CD8-positive, alpha-beta memory T cell (primary cell): ENCODE results near the gene ELP5. TPM values are rescaled to one million over a fixed set of nuclear protein-coding genes. Genes with fewer than 3 reads are reported as not detected.

Experiments
- CTCF ChIA-PET: fragments of 350-600 bp; sonication (Branson Sonifier 250); formaldehyde crosslinking; loops from one replicate; lab custom pipeline; 2021; ENCODE audit warnings: antibody characterized with exemption; lab: Charles Lee
- POLR2A ChIA-PET: fragments of 350-600 bp; sonication (Branson Sonifier 250); formaldehyde crosslinking; loops from one replicate; lab custom pipeline; 2021; ENCODE audit warnings: antibody characterized with exemption; lab: Charles Lee
- DNase-seq, 5 donors: peaks; one replicate each; pipeline versions ENCODE4 v3.0.0 to v3.0.0-alpha.2; 2020 to 2022; ENCODE audit warnings: mixed read lengths in 1 of 5
- H3K27ac ChIP-seq: one replicate; pipeline ENCODE4 v1.7.0; 2013; ENCODE audit warnings: low read depth, mild to moderate bottlenecking, low read length, moderate library complexity
- H3K27me3 ChIP-seq: 2 replicates; pipeline ENCODE4 v1.7.0; 2013; ENCODE audit warnings: low read length, mild to moderate bottlenecking; ENCODE audit not compliant: insufficient read depth, poor library complexity, severe bottlenecking
- H3K36me3 ChIP-seq: 2 replicates; pipeline ENCODE4 v1.7.0; 2013; ENCODE audit warnings: mild to moderate bottlenecking, low read length, moderate library complexity; ENCODE audit not compliant: insufficient read depth
- H3K4me1 ChIP-seq: 2 replicates; pipeline ENCODE4 v1.7.0; 2013; ENCODE audit warnings: mild to moderate bottlenecking, low read length, moderate library complexity; ENCODE audit not compliant: insufficient read depth
- H3K4me3 ChIP-seq: 2 replicates; pipeline ENCODE4 v1.7.0; 2013; ENCODE audit warnings: mild to moderate bottlenecking, low read length
- H3K9me3 ChIP-seq: 2 replicates; pipeline ENCODE4 v1.7.0; 2013; ENCODE audit warnings: mild to moderate bottlenecking, low read length
- H3K27ac Mint-ChIP-seq, 8 donors: one replicate each; pipeline ENCODE4 v1.8.0; 2020 to 2021; ENCODE audit warnings: mixed read lengths in 8 of 8, mild to moderate bottlenecking in 6 of 8, inconsistent platforms in 3 of 8, moderate library complexity in 3 of 8
- H3K27me3 Mint-ChIP-seq, 2 donors: one replicate each; pipeline ENCODE4 v1.8.0; 2020 to 2021; ENCODE audit warnings: mixed read lengths in 2 of 2, mild to moderate bottlenecking in 1 of 2, moderate library complexity in 1 of 2
- H3K36me3 Mint-ChIP-seq, 3 donors: one replicate each; pipeline ENCODE4 v1.8.0; 2020 to 2021; ENCODE audit warnings: mixed read lengths in 3 of 3, inconsistent platforms in 1 of 3, mild to moderate bottlenecking in 1 of 3
- H3K4me1 Mint-ChIP-seq, 3 donors: one replicate each; pipeline ENCODE4 v1.8.0; 2020 to 2021; ENCODE audit warnings: mixed read lengths in 3 of 3, inconsistent platforms in 1 of 3, mild to moderate bottlenecking in 1 of 3
- H3K4me3 Mint-ChIP-seq, 7 donors: one replicate each; pipeline ENCODE4 v1.8.0; 2020 to 2021; ENCODE audit warnings: mixed read lengths in 7 of 7, mild to moderate bottlenecking in 6 of 7, moderate library complexity in 4 of 7, inconsistent platforms in 2 of 7
- H3K9me3 Mint-ChIP-seq, 5 donors: one replicate each; pipeline ENCODE4 v1.8.0; 2020 to 2022; ENCODE audit warnings: mixed read lengths in 5 of 5, mild to moderate bottlenecking in 3 of 5, moderate library complexity in 2 of 5, inconsistent platforms in 1 of 5
- polyA plus RNA-seq: library from polyadenylated mRNA; unstranded; fragments of 300-500 nt; fragmentation: Illumina TruSeq; gene quantifications from one replicate; pipeline ENCODE4 v1.2.3, GENCODE V29; 2021
- total RNA-seq, 2 experiments: library from RNA; stranded (reverse); gene quantifications; one replicate each; pipeline ENCODE4 v1.2.3, GENCODE V29; 2021

The ELP5 gene
- total and polyA plus RNA-seq, 3 experiments from 2014 or later: 84.8 to 111 (median 106) TPM

GRCh38 chr17:7292194-7292593 lies 40.2 kb downstream of the ELP5 start:
- H3K4me1 ChIP-seq: peaks cover 24% of the 10 kb centered on the region
- no peak overlapping the region for H3K27ac ChIP-seq
- H3K4me3 Mint-ChIP-seq: no peak overlapping the region
- H3K4me3 ChIP-seq: no peak overlapping the region
- H3K36me3 Mint-ChIP-seq: no peaks in the 10 kb centered on the region
- no peaks in the 10 kb centered on the region for H3K36me3 ChIP-seq
- DNase-seq: no peak
- peaks cover 7% of the 10 kb centered on the region for H3K27me3 ChIP-seq
- CTCF ChIA-PET: interaction anchor here (1.5 to 2.5 kb wide), 2 partner anchors 10 to 144 kb away, joined by 5 to 10 read pairs; partner anchors contain the start of gene SLC2A4
- peaks cover 32 to 34% of the 10 kb centered on the region in 2 donors for H3K27me3 Mint-ChIP-seq
- peaks cover 14 to 27% (median 22%) of the 10 kb centered on the region in 3 donors for H3K4me1 Mint-ChIP-seq
- no peak overlapping the region for H3K27ac Mint-ChIP-seq
- H3K9me3 Mint-ChIP-seq: peaks cover 0 to 2% (median 0%) of the 10 kb centered on the region in 5 donors
- no peaks in the 10 kb centered on the region for H3K9me3 ChIP-seq
- POLR2A ChIA-PET: no interaction called here

GRCh38 chr17:7292729-7293128 lies 40.7 kb downstream of the ELP5 start:
- Mint-ChIP-seq H3K36me3 (no peaks in the 10 kb centered on the region), H3K4me3 (peak overlapping the region in 4 of 7 donors; percentile 1 to 60 (median 40)), H3K9me3 (peaks cover 0 to 2% (median 0%) of the 10 kb centered on the region in 5 donors), H3K27ac (peak overlapping the region in 1 of 8 donors; percentile 9), H3K27me3 (peaks cover 30 to 32% of the 10 kb centered on the region in 2 donors), H3K4me1 (peaks cover 14 to 27% (median 22%) of the 10 kb centered on the region in 3 donors)
- peaks cover 7% of the 10 kb centered on the region for H3K27me3 ChIP-seq
- H3K9me3 ChIP-seq: no peaks in the 10 kb centered on the region
- CTCF ChIA-PET: interaction anchor here (2.5 kb wide), 1 partner anchor 11 kb away, joined by 10 read pairs; the partner anchor contains the start of gene SLC2A4
- H3K4me1 ChIP-seq: peaks cover 24% of the 10 kb centered on the region
- no peaks in the 10 kb centered on the region for H3K36me3 ChIP-seq
- DNase-seq: no peak
- H3K4me3 ChIP-seq: no peak overlapping the region
- POLR2A ChIA-PET: no interaction called here
- no peak overlapping the region for H3K27ac ChIP-seq

- no peaks in the 10 kb centered on the region for H3K36me3 Mint-ChIP-seq
- peak overlapping the region in 6 of 7 donors; percentile 19 to 68 (median 58) for H3K4me3 Mint-ChIP-seq
- H3K36me3 ChIP-seq: no peaks in the 10 kb centered on the region
- H3K4me1 ChIP-seq: peaks cover 24% of the 10 kb centered on the region
- DNase-seq: no peak
- peaks cover 26 to 29% of the 10 kb centered on the region in 2 donors for H3K27me3 Mint-ChIP-seq
- no peaks in the 10 kb centered on the region for H3K9me3 ChIP-seq
- ChIA-PET CTCF (interaction anchor here (2.5 kb wide), 1 partner anchor 11 kb away, joined by 10 read pairs; the partner anchor contains the start of gene SLC2A4), POLR2A (interaction anchor here (0.9 kb wide), 1 partner anchor 10 kb away, joined by 4 read pairs; no protein-coding TSS in a partner anchor)
- no peak overlapping the region for H3K27ac ChIP-seq
- H3K4me3 ChIP-seq: no peak overlapping the region
- peak overlapping the region in 2 of 8 donors; percentile 9 to 35 for H3K27ac Mint-ChIP-seq
- H3K27me3 ChIP-seq: peaks cover 7% of the 10 kb centered on the region
- H3K9me3 Mint-ChIP-seq: peaks cover 0 to 2% (median 0%) of the 10 kb centered on the region in 5 donors
- H3K4me1 Mint-ChIP-seq: peaks cover 14 to 27% (median 22%) of the 10 kb centered on the region in 3 donors
These were observed 41.1 kb downstream of the ELP5 start for GRCh38 chr17:7293159-7293558.

GRCh38 chr17:7293816-7294613 lies 42.0 kb downstream of the ELP5 start:
- H3K4me3 ChIP-seq: peak overlapping the region; percentile 15
- Mint-ChIP-seq H3K9me3 (peaks cover 0 to 2% (median 0%) of the 10 kb centered on the region in 5 donors), H3K27ac (peak overlapping the region in 1 of 8 donors; percentile 35), H3K36me3 (no peaks in the 10 kb centered on the region), H3K27me3 (peaks cover 25 to 26% of the 10 kb centered on the region in 2 donors), H3K4me1 (peaks cover 14 to 27% (median 22%) of the 10 kb centered on the region in 3 donors), H3K4me3 (peak overlapping the region in 6 of 7 donors; percentile 35 to 72 (median 50))
- POLR2A ChIA-PET: interaction anchor here (0.9 kb wide), 1 partner anchor 11 kb away, joined by 4 read pairs; no protein-coding TSS in a partner anchor
- no peaks in the 10 kb centered on the region for H3K36me3 ChIP-seq
- peak in 2 of 5 donors; percentile 13 to 36 for DNase-seq
- H3K27me3 ChIP-seq: peaks cover 7% of the 10 kb centered on the region
- CTCF ChIA-PET: interaction anchor here (2.5 kb wide), 1 partner anchor 12 kb away, joined by 10 read pairs; the partner anchor contains the start of gene SLC2A4
- H3K9me3 ChIP-seq: no peaks in the 10 kb centered on the region
- no peak overlapping the region for H3K27ac ChIP-seq
- peaks cover 24% of the 10 kb centered on the region for H3K4me1 ChIP-seq

GRCh38 chr17:7294614-7295153 lies 42.7 kb downstream of the ELP5 start, which contains the start of gene YBX2:
Gene YBX2, minus strand, starts transcription at chr17:7294639. Its CDS starts 139 bp downstream, at chr17:7294500.
- Histone ChIP-seq H3K9me3 (no peaks in the 10 kb centered on the region), H3K36me3 (no peaks in the 10 kb centered on the region), H3K4me1 (peaks cover 24% of the 10 kb centered on the region), H3K4me3 (peak within 1 kb of the TSS; percentile 32), H3K27me3 (peaks cover 7% of the 10 kb centered on the region), H3K27ac (no peak within 1 kb of the TSS)
- peaks cover 0 to 2% (median 0%) of the 10 kb centered on the region in 5 donors for H3K9me3 Mint-ChIP-seq
- H3K36me3 Mint-ChIP-seq: no peaks in the 10 kb centered on the region
- peak within 1 kb of the TSS in 6 of 8 donors; percentile 23 to 80 (median 48) for H3K27ac Mint-ChIP-seq
- peaks cover 14 to 27% (median 22%) of the 10 kb centered on the region in 3 donors for H3K4me1 Mint-ChIP-seq
- peak; percentile 62 to 79 (median 66) for DNase-seq
- H3K27me3 Mint-ChIP-seq: peaks cover 25 to 26% of the 10 kb centered on the region in 2 donors
- CTCF ChIA-PET: no interaction called here
- peak within 1 kb of the TSS; percentile 74 to 87 (median 79) for H3K4me3 Mint-ChIP-seq
- POLR2A ChIA-PET: no interaction called here

GRCh38 chr17:7295230-7296180 lies 43.5 kb downstream of the ELP5 start:
- no peaks in the 10 kb centered on the region for H3K9me3 ChIP-seq
- H3K27me3 Mint-ChIP-seq: peaks cover 21 to 23% of the 10 kb centered on the region in 2 donors
- H3K4me3 Mint-ChIP-seq: peak overlapping the region; percentile 74 to 87 (median 79)
- peak overlapping the region; percentile 32 for H3K4me3 ChIP-seq
- ChIA-PET POLR2A (interaction anchor here (0.6 to 2.1 kb wide), 5 partner anchors 10 to 159 kb away, joined by 3 to 9 read pairs (median 6); partner anchors contain the start of genes ACAP1 and SLC2A4), CTCF (interaction anchor here (1.0 to 4.8 kb wide), 27 partner anchors 10 to 265 kb away, joined by 3 to 87 read pairs (median 6); partner anchors contain the start of genes ACADVL, ACAP1, DLG4 and GABARAP)
- H3K36me3 Mint-ChIP-seq: no peaks in the 10 kb centered on the region
- no peak for DNase-seq
- H3K4me1 ChIP-seq: peaks cover 24% of the 10 kb centered on the region
- H3K36me3 ChIP-seq: no peaks in the 10 kb centered on the region
- H3K9me3 Mint-ChIP-seq: peaks cover 0 to 2% (median 0%) of the 10 kb centered on the region in 5 donors
- peaks cover 7% of the 10 kb centered on the region for H3K27me3 ChIP-seq
- no peak overlapping the region for H3K27ac ChIP-seq
- H3K27ac Mint-ChIP-seq: peak overlapping the region in 6 of 8 donors; percentile 23 to 80 (median 48)
- H3K4me1 Mint-ChIP-seq: peaks cover 14 to 27% (median 22%) of the 10 kb centered on the region in 3 donors
